Measurements from ENCODE around the gene PERM1.

The PERM1 gene

DNA sequence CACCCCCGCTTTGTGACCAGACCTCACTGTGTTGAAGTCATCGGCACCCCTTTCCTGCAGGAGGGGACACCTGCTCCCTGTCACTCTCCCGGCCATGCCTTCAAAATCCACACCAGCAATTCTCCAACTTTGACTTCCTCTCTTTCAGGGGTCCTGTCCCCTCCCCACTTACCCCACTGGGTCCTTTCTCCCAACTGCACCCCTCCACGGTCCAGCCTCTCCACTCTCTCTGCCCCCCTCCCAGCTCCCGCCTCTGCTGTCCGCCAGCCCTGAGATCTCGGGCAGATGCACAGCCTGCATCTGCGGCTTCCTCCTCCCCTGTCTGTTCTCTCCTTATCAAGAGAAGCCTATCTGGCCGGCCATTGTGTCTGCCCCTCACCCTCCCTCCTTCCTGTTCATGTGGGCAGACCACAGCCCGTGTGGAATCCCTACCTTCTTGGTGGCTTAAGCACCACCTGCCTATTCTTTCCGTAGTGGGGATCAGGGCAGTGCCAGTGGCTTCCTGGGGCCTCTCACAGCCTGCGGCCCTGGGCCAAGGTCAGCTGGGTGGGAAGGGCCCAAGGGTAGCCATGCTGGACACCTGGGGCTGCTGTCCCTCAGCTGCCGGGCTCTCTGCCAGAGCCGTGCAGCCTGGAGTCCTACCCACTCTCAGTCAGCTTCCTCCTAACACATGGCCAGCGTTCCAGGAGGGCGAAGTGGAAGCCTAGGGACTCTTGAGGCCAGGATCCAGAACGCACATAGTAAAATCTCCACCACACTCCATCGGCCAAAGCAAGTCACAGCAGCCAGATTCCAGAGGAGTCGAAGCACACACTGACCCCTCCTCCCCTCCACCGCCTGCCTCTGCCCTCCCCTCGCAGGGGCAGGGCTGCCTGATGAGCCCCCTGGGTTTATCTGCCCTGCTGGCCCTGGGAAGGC, 23.1 kb upstream of the PERM1 start:
- peak in 1 of 2 donors; percentile 67 for DNase-seq (ENCODE audit: low read depth in 2 of 2)
- H3K4me3 ChIP-seq (replicated peaks in 1 of 2; ENCODE audit: low read depth in 2 of 2, low read length in 2 of 2) = no peak overlapping the region

DNA sequence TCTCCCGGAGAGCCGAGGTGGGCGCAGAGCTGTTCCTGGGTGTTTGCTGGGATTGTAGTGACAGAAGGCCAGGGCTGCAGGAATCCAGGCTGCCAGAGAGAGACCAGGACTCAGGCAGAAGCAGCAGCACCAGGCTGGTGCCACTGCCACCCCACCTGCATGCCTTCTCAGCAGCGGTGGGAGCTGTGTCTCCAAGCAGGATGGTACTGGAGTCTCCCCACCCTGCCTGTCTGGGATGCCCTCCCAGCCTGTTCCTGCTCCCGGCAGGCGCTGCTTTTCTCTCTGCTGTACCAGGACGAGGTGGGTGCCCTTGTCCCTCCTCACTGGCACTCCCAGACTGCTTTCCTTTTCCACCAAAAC, 22.5 kb upstream of the PERM1 start:
- DNase-seq (ENCODE audit: low read depth in 2 of 2) = no peak
- H3K4me3 ChIP-seq (replicated peaks in 1 of 2; ENCODE audit: low read depth in 2 of 2, low read length in 2 of 2) = no peak overlapping the region
- TF ChIP-seq, protein P1, sequence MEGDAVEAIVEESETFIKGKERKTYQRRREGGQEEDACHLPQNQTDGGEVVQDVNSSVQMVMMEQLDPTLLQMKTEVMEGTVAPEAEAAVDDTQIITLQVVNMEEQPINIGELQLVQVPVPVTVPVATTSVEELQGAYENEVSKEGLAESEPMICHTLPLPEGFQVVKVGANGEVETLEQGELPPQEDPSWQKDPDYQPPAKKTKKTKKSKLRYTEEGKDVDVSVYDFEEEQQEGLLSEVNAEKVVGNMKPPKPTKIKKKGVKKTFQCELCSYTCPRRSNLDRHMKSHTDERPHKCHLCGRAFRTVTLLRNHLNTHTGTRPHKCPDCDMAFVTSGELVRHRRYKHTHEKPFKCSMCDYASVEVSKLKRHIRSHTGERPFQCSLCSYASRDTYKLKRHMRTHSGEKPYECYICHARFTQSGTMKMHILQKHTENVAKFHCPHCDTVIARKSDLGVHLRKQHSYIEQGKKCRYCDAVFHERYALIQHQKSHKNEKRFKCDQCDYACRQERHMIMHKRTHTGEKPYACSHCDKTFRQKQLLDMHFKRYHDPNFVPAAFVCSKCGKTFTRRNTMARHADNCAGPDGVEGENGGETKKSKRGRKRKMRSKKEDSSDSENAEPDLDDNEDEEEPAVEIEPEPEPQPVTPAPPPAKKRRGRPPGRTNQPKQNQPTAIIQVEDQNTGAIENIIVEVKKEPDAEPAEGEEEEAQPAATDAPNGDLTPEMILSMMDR (IDR thresholded peaks at IDR 0.05; ENCODE audit: low read depth, low read length) = no peak

More for the DNA sequence above, 23.1 kb upstream of the PERM1 start:
- TF ChIP-seq, protein P1 (IDR thresholded peaks at IDR 0.05; ENCODE audit: low read depth, low read length) = no peak

DNA sequence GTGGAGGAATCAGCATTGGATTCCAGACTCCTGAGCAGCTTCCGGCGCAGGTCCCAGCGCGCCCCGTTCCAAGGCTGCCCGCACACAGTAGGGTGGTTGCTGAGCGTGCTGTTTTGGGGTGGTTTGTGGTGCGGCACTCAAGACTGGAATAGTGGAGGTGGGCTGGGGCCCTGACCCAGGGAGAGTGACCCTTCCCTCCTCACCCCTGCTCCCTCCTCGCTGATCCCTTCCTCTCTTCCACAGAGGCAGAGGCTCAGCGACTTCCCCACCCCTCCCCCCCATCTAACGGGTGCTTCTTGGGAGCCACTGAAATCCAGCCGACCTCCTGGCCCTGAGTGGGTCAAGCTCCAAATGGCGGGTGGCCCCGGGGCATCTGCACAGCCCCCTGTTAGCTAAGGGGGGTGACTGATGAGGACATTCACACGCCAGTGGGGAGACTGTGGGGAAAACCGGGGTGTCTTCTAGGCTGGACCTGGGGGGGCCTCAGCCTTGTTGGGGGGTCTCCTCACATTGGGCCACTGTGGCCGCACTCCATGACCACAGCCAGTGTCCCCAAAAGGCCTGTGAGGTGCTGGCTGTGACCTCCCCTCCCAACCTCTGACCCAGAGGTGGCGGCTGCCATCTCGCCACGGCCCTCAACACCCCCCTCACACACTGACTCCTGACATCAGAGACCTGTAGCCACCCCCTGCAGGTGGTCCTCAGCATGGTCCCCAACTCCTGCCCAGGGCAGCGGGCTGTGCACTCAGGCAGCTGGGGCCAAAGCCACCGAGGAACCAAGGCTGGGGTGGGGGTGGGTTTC, 21.9 kb upstream of the PERM1 start:
- no peak overlapping the region for H3K4me3 ChIP-seq (replicated peaks in 1 of 2; ENCODE audit: low read depth in 2 of 2, low read length in 2 of 2)
- TF ChIP-seq, protein P1 (IDR thresholded peaks at IDR 0.05; ENCODE audit: low read depth, low read length) = no peak
- DNase-seq (ENCODE audit: low read depth in 2 of 2) = no peak

DNA sequence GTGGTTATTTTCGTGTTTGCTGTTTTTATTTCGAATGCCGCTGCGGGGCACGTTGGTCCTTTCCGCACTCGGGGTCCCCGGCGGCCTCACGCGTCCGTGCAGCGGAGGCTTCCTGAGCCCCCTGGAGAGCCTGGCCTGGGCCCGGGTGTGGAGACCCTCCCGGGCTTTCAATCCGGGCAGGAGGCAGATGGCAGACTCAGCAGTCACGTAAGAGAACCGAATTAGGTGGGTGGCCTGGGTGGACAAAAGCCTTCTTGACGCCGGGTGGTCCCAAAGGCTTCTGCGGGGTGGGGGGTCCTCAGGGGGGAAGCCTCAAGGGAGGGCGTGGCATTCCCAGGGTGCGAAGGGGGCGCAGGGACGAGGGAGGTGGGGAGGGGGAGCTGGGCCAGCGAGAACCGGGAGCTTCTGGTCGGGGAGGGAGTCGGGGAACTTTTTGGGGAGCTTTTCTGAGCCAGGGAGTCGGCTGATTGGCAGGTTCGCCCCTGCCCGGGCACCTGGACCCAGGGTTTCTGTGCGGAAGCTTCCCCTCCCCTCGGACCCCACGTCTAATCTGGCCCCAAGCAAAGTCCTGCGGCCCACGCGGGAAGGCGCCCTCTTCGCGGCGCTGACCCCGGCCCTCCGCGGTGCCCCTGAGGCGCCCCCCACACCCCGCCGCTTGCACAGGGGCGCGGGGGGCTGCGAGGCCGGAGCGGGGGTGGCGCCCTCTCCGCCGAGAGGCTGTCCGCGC, 19.3 kb upstream of the PERM1 start:
- peak overlapping the region; percentile 54 to 64 for H3K4me3 ChIP-seq (replicated peaks in 1 of 2; ENCODE audit: low read depth in 2 of 2, low read length in 2 of 2)
- TF ChIP-seq, protein P1 (IDR thresholded peaks at IDR 0.05; ENCODE audit: low read depth, low read length) = no peak
- DNase-seq (ENCODE audit: low read depth in 2 of 2) = no peak

DNA sequence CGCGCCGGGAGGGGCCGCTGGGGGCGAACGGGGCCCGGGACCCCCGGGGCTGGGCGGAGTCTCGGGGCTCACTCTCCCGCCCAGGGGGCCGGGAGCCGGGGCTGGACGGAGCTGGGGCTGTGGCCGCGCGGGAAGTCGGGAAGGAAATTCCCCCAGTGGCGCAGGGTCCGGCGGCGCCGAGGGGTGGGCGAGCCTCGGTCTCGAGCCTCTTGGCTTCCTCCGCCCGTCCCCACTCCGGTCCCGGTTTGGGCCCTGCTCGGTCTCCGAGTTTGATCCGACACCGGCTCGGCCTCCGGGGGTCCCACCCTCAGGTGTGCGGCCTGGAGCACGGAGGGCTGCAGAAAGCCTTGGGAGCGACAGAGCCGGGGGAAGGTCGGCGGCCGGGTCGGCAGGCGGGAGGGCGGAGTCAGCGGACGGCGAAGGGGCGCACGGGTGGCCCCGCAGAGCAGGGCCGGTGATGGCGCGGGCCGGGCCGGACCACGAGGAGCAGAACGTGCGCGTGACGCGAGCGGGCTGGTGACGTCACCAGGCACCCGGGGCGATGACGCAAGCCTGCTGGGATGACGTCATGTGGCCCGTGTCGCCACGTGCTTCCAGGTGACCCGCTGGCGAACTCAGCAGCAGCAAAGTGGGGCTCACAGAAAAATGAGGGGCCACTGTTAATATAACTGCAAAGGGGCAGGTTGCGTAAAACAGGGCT, 18.6 kb upstream of the PERM1 start:
- DNase-seq (ENCODE audit: low read depth in 2 of 2) = peak; percentile 85 to 94
- H3K4me3 ChIP-seq (replicated peaks in 1 of 2; ENCODE audit: low read depth in 2 of 2, low read length in 2 of 2) = peak overlapping the region; percentile 64 to 68
- TF ChIP-seq, protein P1 (IDR thresholded peaks at IDR 0.05; ENCODE audit: low read depth, low read length) = no peak

All from cardiac fibroblast (primary cell).